HepG2 (cell line): ENCODE data around the gene KCNQ5.

Experiments
- CREM ChIP-seq, 2 experiments: sonication (generic) in 1 of 2; formaldehyde crosslinking in 1 of 2; IDR thresholded peaks; 2 replicates each; pipeline versions ENCODE4 v1.4.0 to v1.6.1; 2016 to 2020; ENCODE audit warnings: antibody characterized with exemption in 1 of 2, mild to moderate bottlenecking in 1 of 2, missing genetic modification reagents in 1 of 2
- CTCF ChIP-seq: sonication (generic); formaldehyde crosslinking; IDR thresholded peaks from 2 replicates; pipeline ENCODE4 v1.5.0; 2020; ENCODE audit warnings: mild to moderate bottlenecking, missing genetic modification reagents, moderate library complexity
- EZH2 ChIP-seq: conservative IDR thresholded peaks from 2 replicates; pipeline ENCODE4 v1.6.1; 2012; ENCODE audit warnings: mild to moderate bottlenecking, low read depth, low read length, moderate library complexity
- POLR2A ChIP-seq, 2 experiments: IDR thresholded peaks; 2 replicates each; pipeline ENCODE4 v1.6.1; 2011; ENCODE audit warnings: low read depth in 2 of 2, low read length in 2 of 2, mild to moderate bottlenecking in 1 of 2, moderate library complexity in 1 of 2; ENCODE audit not compliant: insufficient read depth in 1 of 2
- STAT6 ChIP-seq: sonication (generic); formaldehyde crosslinking; IDR thresholded peaks from 2 replicates; pipeline ENCODE4 v1.4.0; 2020; ENCODE audit warnings: missing genetic modification reagents, mild to moderate bottlenecking, borderline replicate concordance
- TFAP4 ChIP-seq: sonication (generic); IDR thresholded peaks from 2 replicates; pipeline ENCODE4 v1.6.1; 2016; ENCODE audit warnings: low read depth, borderline replicate concordance
- ZBTB49 ChIP-seq: sonication (generic); formaldehyde crosslinking; IDR thresholded peaks from 2 replicates; pipeline ENCODE4 v1.4.0; 2020; ENCODE audit warnings: missing genetic modification reagents, borderline replicate concordance

GRCh38 chr6:73051147-73051546, 429.3 kb downstream of the KCNQ5 start:
- TF ChIP-seq TFAP4 (no peak), EZH2 (no peak), POLR2A (IDR thresholded peaks at IDR 0.05; ENCODE audit: insufficient read depth in 1 of 2, low read depth in 2 of 2, low read length in 2 of 2) (no peak), CREM (IDR thresholded peaks at IDR 0.05) (no peak), CREM (CRISPR knock-in tag; IDR thresholded peaks at IDR 0.05) (no peak), ZBTB49 (CRISPR knock-in tag) (no peak), CTCF (no peak), STAT6 (CRISPR knock-in tag) (no peak)
